ENCODE results near the gene CCNJL.

DNA sequence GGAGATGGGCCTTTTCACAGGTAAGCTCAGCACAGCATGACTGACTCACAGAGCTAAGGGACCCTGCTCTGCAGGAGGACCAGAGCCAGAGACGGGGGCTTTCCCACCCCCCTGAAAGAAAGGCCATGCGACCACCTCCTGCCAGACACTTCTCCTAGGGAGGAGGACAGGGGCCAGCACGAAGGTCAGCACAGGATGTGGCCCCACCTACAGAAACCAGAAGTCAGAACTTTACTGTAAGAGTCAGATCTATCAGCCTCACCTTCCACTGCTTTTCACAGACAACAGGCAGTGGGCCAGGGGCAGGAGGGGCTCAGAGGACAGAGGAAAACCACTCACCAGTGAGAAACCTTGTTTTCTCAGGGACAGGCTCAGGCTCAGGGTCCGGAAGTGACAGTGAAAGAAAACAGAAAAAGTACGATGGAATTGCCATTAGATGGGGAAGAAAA lies 37.9 kb downstream of the CCNJL start:
- TF ChIP-seq POLR2A (IDR thresholded peaks at IDR 0.05) (no peak), CTCF (IDR thresholded peaks at IDR 0.05) (no peak)

Measured in uterus (tissue), 2 donors.